GM12873 (cell line): ENCODE results near the gene STRN3.

Source experiments
- CTCF ChIP-seq: IDR thresholded peaks from 2 replicates; pipeline ENCODE4 v1.5.1; 2012; ENCODE audit warnings: low read depth, mild to moderate bottlenecking, moderate library complexity, low read length, control low read depth; ENCODE audit not compliant: insufficient read depth; ENCODE audit errors: missing control alignments

Gene STRN3

GRCh38 chr14:31001339-31001658, 24.9 kb downstream of the STRN3 start:
- no peak for TF ChIP-seq CTCF

- TF ChIP-seq CTCF = no peak
Observed at GRCh38 chr14:31000629-31001338, 25.4 kb downstream of the STRN3 start.

- TF ChIP-seq CTCF = no peak
Observed at GRCh38 chr14:30999038-30999773, 27.0 kb downstream of the STRN3 start.

- TF ChIP-seq CTCF = no peak
Observed at GRCh38 chr14:30998100-30998706, 28.0 kb downstream of the STRN3 start.

- TF ChIP-seq CTCF = no peak
Observed at GRCh38 chr14:30996892-30997659, 29.1 kb downstream of the STRN3 start.

GRCh38 chr14:30995689-30996088, 30.5 kb downstream of the STRN3 start:
- no peak for TF ChIP-seq CTCF
